Thoracic aorta (tissue), 2 donors: ENCODE results near the gene ZBTB7C. TPM values are rescaled to one million over a fixed set of nuclear protein-coding genes. Genes with fewer than 3 reads are reported as not detected.
A peak's percentile ranks its signal among the peaks of the same experiment; 100 is the strongest.

Source experiments
- ATAC-seq: fragments of 150-250 bp; one replicate; pipeline ENCODE4 v1.8.0; 2017; ENCODE audit warnings: low read depth; ENCODE audit not compliant: insufficient number of reproducible peaks, low FRiP score
- DNase-seq: peaks from one replicate; pipeline ENCODE4 v3.0.0-alpha.2; 2020; ENCODE audit warnings: low spot score
- H3K27ac ChIP-seq, 2 donors: fragments of 200-600 bp; sonication (generic); 1 replicate in 1 of 2; 2 replicates in 1 of 2; pipeline ENCODE4 v1.5.1; 2016; ENCODE audit warnings: mild to moderate bottlenecking in 2 of 2, moderate library complexity in 2 of 2
- H3K27me3 ChIP-seq: fragments of 200-600 bp; sonication (generic); replicated peaks from 2 replicates; pipeline ENCODE4 v1.6.0; 2016; ENCODE audit warnings: mild to moderate bottlenecking; ENCODE audit not compliant: insufficient read depth
- H3K36me3 ChIP-seq: fragments of 200-600 bp; sonication (generic); one replicate; pipeline ENCODE4 v1.5.1; 2016
- H3K4me1 ChIP-seq, 2 donors: fragments of 200-600 bp; sonication (generic); 1 replicate in 1 of 2; 2 replicates in 1 of 2; pipeline versions ENCODE4 v1.5.1 to v1.6.0; 2016; ENCODE audit warnings: low read depth in 2 of 2, mild to moderate bottlenecking in 1 of 2; ENCODE audit not compliant: control insufficient read depth in 1 of 2
- H3K4me3 ChIP-seq: fragments of 200-600 bp; sonication (generic); 2 replicates; pipeline ENCODE4 v1.5.1; 2016; ENCODE audit warnings: mild to moderate bottlenecking
- H3K9me3 ChIP-seq: fragments of 200-600 bp; sonication (generic); 2 replicates; pipeline ENCODE4 v1.5.1; 2016
- CTCF ChIP-seq: fragments of 200-600 bp; sonication (generic); IDR thresholded peaks from one replicate; pipeline ENCODE4 v1.5.1; 2019; ENCODE audit warnings: antibody characterized with exemption
- total RNA-seq, 2 donors: library from RNA; depleted of rRNA; stranded (reverse); fragments of >200 nt; gene quantifications; one replicate each; pipeline versions ENCODE4 v1.1.0 to v1.2.3, GENCODE V29; 2016

ZBTB7C gene
- total RNA-seq, 2 donors from 2014 or later, result 9.6 to 10.9 TPM

GRCh38 chr18:48340560-48340959, 68.6 kb downstream of the ZBTB7C start:
- Histone ChIP-seq H3K36me3 (no peaks in the 10 kb centered on the region), H3K27ac (peak overlapping the region; percentile 61 to 78), H3K4me1 (peaks cover 22 to 64% of the 10 kb centered on the region in 2 donors), H3K9me3 (no peaks in the 10 kb centered on the region), H3K4me3 (no peak overlapping the region), H3K27me3 (no peaks in the 10 kb centered on the region)
- no peak for DNase-seq
- TF ChIP-seq CTCF, result no peak
- ATAC-seq, result no peak

GRCh38 chr18:48339692-48340091, 69.5 kb downstream of the ZBTB7C start:
- peaks cover 22 to 56% of the 10 kb centered on the region in 2 donors for H3K4me1 ChIP-seq
- no peaks in the 10 kb centered on the region for H3K9me3 ChIP-seq
- DNase-seq, result no peak
- no peak overlapping the region for H3K27ac ChIP-seq
- no peaks in the 10 kb centered on the region for H3K36me3 ChIP-seq
- ATAC-seq, result no peak
- no peaks in the 10 kb centered on the region for H3K27me3 ChIP-seq
- no peak for TF ChIP-seq CTCF
- no peak overlapping the region for H3K4me3 ChIP-seq

GRCh38 chr18:48338915-48339314, 70.3 kb downstream of the ZBTB7C start:
- peaks cover 22 to 54% of the 10 kb centered on the region in 2 donors for H3K4me1 ChIP-seq
- DNase-seq, result no peak
- no peak for TF ChIP-seq CTCF

GRCh38 chr18:48337053-48337452, 72.1 kb downstream of the ZBTB7C start:
- Histone ChIP-seq H3K4me1 (peaks cover 12 to 37% of the 10 kb centered on the region in 2 donors), H3K27ac (peak overlapping the region in 1 of 2 donors; percentile 48), H3K27me3 (no peaks in the 10 kb centered on the region), H3K36me3 (no peaks in the 10 kb centered on the region), H3K9me3 (no peaks in the 10 kb centered on the region), H3K4me3 (no peak overlapping the region)
- TF ChIP-seq CTCF, result no peak
- DNase-seq (no peak), ATAC-seq (no peak)

More at GRCh38 chr18:48338915-48339314, 70.3 kb downstream of the ZBTB7C start:
- Histone ChIP-seq H3K27ac (no peak overlapping the region), H3K27me3 (no peaks in the 10 kb centered on the region), H3K9me3 (no peaks in the 10 kb centered on the region), H3K4me3 (no peak overlapping the region), H3K36me3 (no peaks in the 10 kb centered on the region)
- ATAC-seq, result no peak

- ATAC-seq (no peak), DNase-seq (no peak)
- Histone ChIP-seq H3K9me3 (no peaks in the 10 kb centered on the region), H3K4me1 (peaks cover 12 to 32% of the 10 kb centered on the region in 2 donors), H3K27me3 (no peaks in the 10 kb centered on the region), H3K36me3 (no peaks in the 10 kb centered on the region), H3K27ac (peak overlapping the region; percentile 21 to 48), H3K4me3 (no peak overlapping the region)
- peak; percentile 18 for TF ChIP-seq CTCF
Measured at GRCh38 chr18:48336332-48336731, 72.9 kb downstream of the ZBTB7C start.
